K562 (cell line): ENCODE measurements around the gene ZNF689. TPM values are rescaled to one million over a fixed set of nuclear protein-coding genes. Genes with fewer than 3 reads are reported as not detected.

ENCODE experiments used
- ARID1B ChIP-seq: fragments of 450-650 bp; IDR thresholded peaks from 2 replicates; pipeline ENCODE4 v1.6.1; 2016; ENCODE audit warnings: antibody characterized with exemption, mild to moderate bottlenecking, inconsistent platforms
- BRD4 ChIP-seq: fragments of 200-600 bp; sonication (generic); IDR thresholded peaks from 2 replicates; pipeline ENCODE4 v1.6.1; 2017; ENCODE audit warnings: inconsistent platforms
- CAMTA2 ChIP-seq: fragments of 250-450 bp; sonication (Bioruptor Pico); conservative IDR thresholded peaks from 2 replicates; pipeline ENCODE4 v1.5.1; 2022
- CHD4 ChIP-seq: fragments of 200-600 bp; sonication (generic); IDR thresholded peaks from 3 replicates; pipeline ENCODE4 v1.6.1; 2012; ENCODE audit warnings: low read depth, mild to moderate bottlenecking, mixed read lengths, low read length, inconsistent platforms; ENCODE audit not compliant: insufficient read depth, insufficient replicate concordance, poor library complexity, severe bottlenecking
- DIDO1 ChIP-seq: fragments of 450-650 bp; IDR thresholded peaks from 2 replicates; pipeline ENCODE4 v1.6.1; 2016; ENCODE audit warnings: low read depth, missing biosample characterization, missing genetic modification characterization
- DPF2 ChIP-seq: fragments of 450-650 bp; IDR thresholded peaks from 2 replicates; pipeline ENCODE4 v1.6.1; 2016
- HCFC1 ChIP-seq: IDR thresholded peaks from 2 replicates; pipeline ENCODE4 v1.6.1; 2012; ENCODE audit warnings: low read depth, low read length, improper control_type of control experiment
- ILK ChIP-seq: fragments of 450-650 bp; IDR thresholded peaks from 2 replicates; pipeline ENCODE4 v1.6.1; 2016; ENCODE audit warnings: missing genetic modification characterization, low read depth, mild to moderate bottlenecking, missing compliant biosample characterization, moderate library complexity, borderline replicate concordance
- PHB ChIP-seq: fragments of 250-450 bp; sonication (Bioruptor Pico); IDR thresholded peaks from 2 replicates; pipeline ENCODE4 v1.5.0; 2021
- POLR2H ChIP-seq: IDR thresholded peaks from 2 replicates; pipeline ENCODE4 v1.6.1; 2016; ENCODE audit warnings: missing genetic modification characterization, low read depth, mild to moderate bottlenecking, control low read depth, missing compliant biosample characterization, moderate library complexity
- SIN3B ChIP-seq: fragments of 450-650 bp; IDR thresholded peaks from 2 replicates; pipeline ENCODE4 v1.6.1; 2017; ENCODE audit warnings: low read depth, mild to moderate bottlenecking, moderate library complexity
- SMARCE1 ChIP-seq: fragments of 450-650 bp; IDR thresholded peaks from 2 replicates; pipeline ENCODE4 v1.7.1; 2016; ENCODE audit warnings: mild to moderate bottlenecking
- SRF ChIP-seq, 2 experiments: fragments of 250-450, 450-650 bp in 1 of 2; sonication (Bioruptor Pico) in 1 of 2; sonication (generic) in 1 of 2; formaldehyde crosslinking; IDR thresholded peaks; 2 replicates each; pipeline versions ENCODE4 v1.5.0 to v1.5.1; 2020 to 2022; ENCODE audit warnings: mild to moderate bottlenecking in 1 of 2, missing genetic modification reagents in 1 of 2
- STAG1 ChIP-seq: sonication (generic); formaldehyde crosslinking; IDR thresholded peaks from 2 replicates; pipeline ENCODE4 v1.5.0; 2020; ENCODE audit warnings: missing genetic modification reagents, borderline replicate concordance
- ZBTB17 ChIP-seq: fragments of 450-650 bp; formaldehyde crosslinking; IDR thresholded peaks from 2 replicates; pipeline ENCODE4 v1.4.0; 2020; ENCODE audit warnings: mild to moderate bottlenecking
- ZKSCAN8 ChIP-seq: fragments of 200-800 bp; sonication (Bioruptor generic); IDR thresholded peaks from 2 replicates; pipeline ENCODE4 v1.6.1; 2016; ENCODE audit warnings: missing genetic modification characterization, missing compliant biosample characterization
- polyA plus RNA-seq, 8 experiments: library from polyadenylated mRNA; depleted of rRNA in 4 of 8; stranded (reverse) in 5 of 8; unstranded in 3 of 8; fragments of >200 nt; fragmentation: Nextera tagmentation in 2 of 8; fragmentation: Illumina TruSeq in 1 of 8; extraction: Ambion mirVana in 2 of 8; extraction: Trizol in 1 of 8; gene quantifications; 2 replicates each; pipeline versions ENCODE4 v1.2.1 to v1.2.3, GENCODE V29; 2011 to 2014; ENCODE audit warnings: inconsistent platforms in 1 of 8, missing spikeins in 1 of 8
- total RNA-seq, 7 experiments: library from RNA; depleted of rRNA in 6 of 7; stranded (reverse); fragments of >200 nt in 6 of 7; fragmentation: Illumina TruSeq in 2 of 7; extraction: Trizol in 2 of 7; gene quantifications; 2 replicates each; pipeline versions ENCODE4 v1.2.1 to v1.2.3, GENCODE V29; 2011 to 2021; ENCODE audit warnings: low replicate concordance in 1 of 7
- TF ChIP-seq, protein P1 (sequence below): sonication (generic); formaldehyde crosslinking; IDR thresholded peaks from 2 replicates; pipeline ENCODE4 v1.8.1; 2023; ENCODE audit warnings: missing genetic modification reagents, mild to moderate bottlenecking, borderline replicate concordance
- TF ChIP-seq, protein P2 (sequence below): IDR thresholded peaks from 2 replicates; pipeline ENCODE4 v1.6.1; 2014; ENCODE audit warnings: antibody characterized with exemption
- TF ChIP-seq, protein P3 (sequence below): fragments of 450-650 bp; IDR thresholded peaks from 2 replicates; pipeline ENCODE4 v1.7.1; 2018; ENCODE audit warnings: mild to moderate bottlenecking, low read depth; ENCODE audit not compliant: partially characterized antibody

The ZNF689 gene
- total and polyA plus RNA-seq, 9 of the 15 experiments (the other 6 are each of a cell fraction or from before 2014, with no cell fraction given): 5.4 to 15.4 (median 10.8) TPM

DNA sequence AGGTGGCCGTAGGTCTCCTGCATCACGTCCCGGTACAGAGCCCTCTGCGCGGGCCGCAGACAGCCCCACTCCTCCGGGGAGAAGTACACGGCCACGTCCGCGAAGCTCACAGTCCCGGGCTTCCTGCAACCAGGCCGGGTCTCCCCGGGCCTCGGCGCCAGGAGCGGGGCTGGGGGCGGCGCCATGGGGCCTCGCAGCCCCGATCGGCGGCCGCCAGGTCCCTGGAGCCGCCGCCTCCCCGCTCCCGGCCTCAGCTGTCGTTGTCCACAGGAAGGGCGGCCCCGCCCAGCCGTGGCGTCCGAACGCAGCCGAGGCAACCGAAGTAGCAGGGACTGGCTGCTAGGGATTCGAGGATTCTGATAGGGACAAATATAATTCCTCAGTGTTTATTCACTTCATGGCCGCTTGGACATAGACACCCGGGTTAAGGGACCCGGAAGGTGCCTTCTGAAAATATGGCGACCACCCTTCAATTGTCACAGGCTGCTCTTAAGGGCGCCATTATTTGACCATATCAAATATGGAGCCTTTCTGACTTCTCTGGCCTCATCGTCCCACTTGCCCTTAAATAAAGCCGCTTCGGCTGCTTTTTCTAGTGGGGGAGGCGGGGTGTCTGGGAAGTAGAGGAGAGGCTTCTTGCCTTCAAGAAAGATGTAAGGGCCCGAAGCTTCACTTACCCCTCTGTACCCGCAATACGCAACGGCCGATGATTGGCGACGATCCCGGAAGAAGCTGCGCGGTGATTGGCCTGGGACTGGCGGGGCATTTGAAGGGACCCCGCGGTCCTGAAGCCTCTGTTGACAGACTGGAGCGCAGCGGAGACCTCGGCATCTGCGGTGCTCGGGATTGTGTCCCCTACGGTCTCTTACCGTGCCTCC, 38.5 kb downstream of the ZNF689 start, which contains the start of gene ZNF688 (continued):
- TF ChIP-seq ILK (tag) (no peak), CHD4 (no peak), SRF (CRISPR knock-in tag; IDR thresholded peaks at IDR 0.05) (no peak), CAMTA2 (CRISPR knock-in tag) (no peak), SIN3B (peak; percentile 67), PHB (CRISPR knock-in tag) (no peak), DIDO1 (tag) (peak; percentile 85), STAG1 (CRISPR knock-in tag) (no peak), HCFC1 (peak; percentile 88), ZBTB17 (CRISPR knock-in tag) (no peak), BRD4 (peak; percentile 51; the same call in 1 of the 2 replicates), ZKSCAN8 (CRISPR knock-in tag) (no peak), DPF2 (no peak), ARID1B (no peak), SMARCE1 (no peak), POLR2H (tag) (peak; percentile 85)
- TF ChIP-seq, protein P1, sequence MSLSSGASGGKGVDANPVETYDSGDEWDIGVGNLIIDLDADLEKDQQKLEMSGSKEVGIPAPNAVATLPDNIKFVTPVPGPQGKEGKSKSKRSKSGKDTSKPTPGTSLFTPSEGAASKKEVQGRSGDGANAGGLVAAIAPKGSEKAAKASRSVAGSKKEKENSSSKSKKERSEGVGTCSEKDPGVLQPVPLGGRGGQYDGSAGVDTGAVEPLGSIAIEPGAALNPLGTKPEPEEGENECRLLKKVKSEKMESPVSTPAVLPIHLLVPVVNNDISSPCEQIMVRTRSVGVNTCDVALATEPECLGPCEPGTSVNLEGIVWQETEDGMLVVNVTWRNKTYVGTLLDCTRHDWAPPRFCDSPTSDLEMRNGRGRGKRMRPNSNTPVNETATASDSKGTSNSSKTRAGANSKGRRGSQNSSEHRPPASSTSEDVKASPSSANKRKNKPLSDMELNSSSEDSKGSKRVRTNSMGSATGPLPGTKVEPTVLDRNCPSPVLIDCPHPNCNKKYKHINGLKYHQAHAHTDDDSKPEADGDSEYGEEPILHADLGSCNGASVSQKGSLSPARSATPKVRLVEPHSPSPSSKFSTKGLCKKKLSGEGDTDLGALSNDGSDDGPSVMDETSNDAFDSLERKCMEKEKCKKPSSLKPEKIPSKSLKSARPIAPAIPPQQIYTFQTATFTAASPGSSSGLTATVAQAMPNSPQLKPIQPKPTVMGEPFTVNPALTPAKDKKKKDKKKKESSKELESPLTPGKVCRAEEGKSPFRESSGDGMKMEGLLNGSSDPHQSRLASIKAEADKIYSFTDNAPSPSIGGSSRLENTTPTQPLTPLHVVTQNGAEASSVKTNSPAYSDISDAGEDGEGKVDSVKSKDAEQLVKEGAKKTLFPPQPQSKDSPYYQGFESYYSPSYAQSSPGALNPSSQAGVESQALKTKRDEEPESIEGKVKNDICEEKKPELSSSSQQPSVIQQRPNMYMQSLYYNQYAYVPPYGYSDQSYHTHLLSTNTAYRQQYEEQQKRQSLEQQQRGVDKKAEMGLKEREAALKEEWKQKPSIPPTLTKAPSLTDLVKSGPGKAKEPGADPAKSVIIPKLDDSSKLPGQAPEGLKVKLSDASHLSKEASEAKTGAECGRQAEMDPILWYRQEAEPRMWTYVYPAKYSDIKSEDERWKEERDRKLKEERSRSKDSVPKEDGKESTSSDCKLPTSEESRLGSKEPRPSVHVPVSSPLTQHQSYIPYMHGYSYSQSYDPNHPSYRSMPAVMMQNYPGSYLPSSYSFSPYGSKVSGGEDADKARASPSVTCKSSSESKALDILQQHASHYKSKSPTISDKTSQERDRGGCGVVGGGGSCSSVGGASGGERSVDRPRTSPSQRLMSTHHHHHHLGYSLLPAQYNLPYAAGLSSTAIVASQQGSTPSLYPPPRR (CRISPR knock-in tag): no peak
- TF ChIP-seq, protein P2, sequence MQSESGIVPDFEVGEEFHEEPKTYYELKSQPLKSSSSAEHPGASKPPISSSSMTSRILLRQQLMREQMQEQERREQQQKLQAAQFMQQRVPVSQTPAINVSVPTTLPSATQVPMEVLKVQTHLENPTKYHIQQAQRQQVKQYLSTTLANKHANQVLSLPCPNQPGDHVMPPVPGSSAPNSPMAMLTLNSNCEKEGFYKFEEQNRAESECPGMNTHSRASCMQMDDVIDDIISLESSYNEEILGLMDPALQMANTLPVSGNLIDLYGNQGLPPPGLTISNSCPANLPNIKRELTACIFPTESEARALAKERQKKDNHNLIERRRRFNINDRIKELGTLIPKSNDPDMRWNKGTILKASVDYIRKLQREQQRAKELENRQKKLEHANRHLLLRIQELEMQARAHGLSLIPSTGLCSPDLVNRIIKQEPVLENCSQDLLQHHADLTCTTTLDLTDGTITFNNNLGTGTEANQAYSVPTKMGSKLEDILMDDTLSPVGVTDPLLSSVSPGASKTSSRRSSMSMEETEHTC: no peak; the same call in 1 of the 2 replicates
- TF ChIP-seq, protein P3, sequence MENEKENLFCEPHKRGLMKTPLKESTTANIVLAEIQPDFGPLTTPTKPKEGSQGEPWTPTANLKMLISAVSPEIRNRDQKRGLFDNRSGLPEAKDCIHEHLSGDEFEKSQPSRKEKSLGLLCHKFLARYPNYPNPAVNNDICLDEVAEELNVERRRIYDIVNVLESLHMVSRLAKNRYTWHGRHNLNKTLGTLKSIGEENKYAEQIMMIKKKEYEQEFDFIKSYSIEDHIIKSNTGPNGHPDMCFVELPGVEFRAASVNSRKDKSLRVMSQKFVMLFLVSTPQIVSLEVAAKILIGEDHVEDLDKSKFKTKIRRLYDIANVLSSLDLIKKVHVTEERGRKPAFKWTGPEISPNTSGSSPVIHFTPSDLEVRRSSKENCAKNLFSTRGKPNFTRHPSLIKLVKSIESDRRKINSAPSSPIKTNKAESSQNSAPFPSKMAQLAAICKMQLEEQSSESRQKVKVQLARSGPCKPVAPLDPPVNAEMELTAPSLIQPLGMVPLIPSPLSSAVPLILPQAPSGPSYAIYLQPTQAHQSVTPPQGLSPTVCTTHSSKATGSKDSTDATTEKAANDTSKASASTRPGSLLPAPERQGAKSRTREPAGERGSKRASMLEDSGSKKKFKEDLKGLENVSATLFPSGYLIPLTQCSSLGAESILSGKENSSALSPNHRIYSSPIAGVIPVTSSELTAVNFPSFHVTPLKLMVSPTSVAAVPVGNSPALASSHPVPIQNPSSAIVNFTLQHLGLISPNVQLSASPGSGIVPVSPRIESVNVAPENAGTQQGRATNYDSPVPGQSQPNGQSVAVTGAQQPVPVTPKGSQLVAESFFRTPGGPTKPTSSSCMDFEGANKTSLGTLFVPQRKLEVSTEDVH: peak; percentile 80
